Stimulated activated naive CD4-positive, alpha-beta T cell treated with Interleukin-2 at 50 U/mL for 16 hours (primary cell): ENCODE results near the gene MMADHC.

Experiments
- DNase-seq: peaks from one replicate; lab custom pipeline; 2025; lab: John Stamatoyannopoulos, UW

MMADHC gene

GRCh38 chr2:149587220-149587949 lies at the start of gene MMADHC:
TSS of gene MMADHC (minus strand) at chr2:149587775. CDS start at chr2:149587097, 678 bp downstream.
- DNase-seq, result peak; percentile 93

DNA sequence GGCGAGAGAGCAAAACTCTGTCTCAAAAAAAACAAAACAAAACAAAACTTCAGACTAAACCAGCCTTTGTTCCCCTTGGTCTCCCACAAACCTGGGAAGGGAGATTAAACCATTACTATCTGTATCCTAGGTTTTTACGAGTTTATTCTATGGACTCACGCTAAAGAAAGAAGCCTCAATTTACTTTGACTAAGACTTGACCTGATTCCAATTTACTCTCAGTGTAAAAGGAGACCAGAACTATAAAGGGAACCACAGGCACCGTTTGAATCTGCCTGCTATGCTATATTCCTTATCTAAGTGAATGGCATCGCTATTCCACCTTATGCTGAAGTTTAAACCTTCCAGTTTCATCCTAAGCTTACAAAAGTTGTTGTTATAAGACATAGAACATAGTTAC lies 46.5 kb upstream of the MMADHC start:
- no peak for DNase-seq

DNA sequence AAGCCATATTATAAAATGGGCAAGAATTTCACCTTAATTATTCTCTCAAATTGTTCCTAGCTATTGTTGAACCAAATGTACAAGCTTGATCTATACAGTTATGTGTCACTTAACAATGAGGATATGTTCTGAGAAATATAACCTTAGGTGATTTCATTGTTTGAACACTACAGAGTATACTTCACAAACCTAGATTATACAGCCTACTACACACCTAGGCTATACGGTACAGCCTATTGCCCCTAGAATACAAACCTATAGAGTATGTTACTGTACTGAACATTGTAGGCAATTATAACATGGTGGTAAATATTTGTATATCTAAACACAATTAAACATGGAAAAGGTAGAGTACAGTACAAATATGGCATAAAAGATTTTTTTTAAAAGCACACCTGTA lies 42.9 kb upstream of the MMADHC start:
- no peak for DNase-seq

GRCh38 chr2:149629026-149629425 lies 41.5 kb upstream of the MMADHC start:
- no peak for DNase-seq

- no peak for DNase-seq
Observed at GRCh38 chr2:149627111-149627801, 39.7 kb upstream of the MMADHC start.

DNA sequence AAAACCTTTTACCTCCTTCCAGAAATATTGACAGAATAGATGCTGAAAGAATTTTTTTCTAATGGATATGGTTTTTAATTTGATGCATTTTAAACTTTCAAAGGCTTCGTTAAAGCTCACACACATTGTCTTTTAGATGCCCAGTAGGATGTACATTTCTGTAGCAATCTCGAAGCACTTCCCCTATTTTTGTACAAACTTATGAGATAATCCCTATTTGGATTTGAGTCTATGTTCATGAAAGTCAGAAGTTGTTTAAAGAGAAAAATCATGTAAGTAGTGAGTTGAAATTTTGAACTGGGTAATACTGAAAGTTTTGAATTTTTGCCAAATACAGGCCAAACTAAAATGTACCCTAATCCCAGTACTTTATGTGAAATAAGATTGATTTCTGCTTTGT lies 38.1 kb upstream of the MMADHC start:
- DNase-seq, result no peak

- DNase-seq, result no peak
Observed at GRCh38 chr2:149625271-149625670, 37.7 kb upstream of the MMADHC start.

- DNase-seq, result no peak
Observed at GRCh38 chr2:149622343-149622742, 34.8 kb upstream of the MMADHC start.

- DNase-seq, result no peak
Observed at GRCh38 chr2:149617476-149617875, 29.9 kb upstream of the MMADHC start.

DNA sequence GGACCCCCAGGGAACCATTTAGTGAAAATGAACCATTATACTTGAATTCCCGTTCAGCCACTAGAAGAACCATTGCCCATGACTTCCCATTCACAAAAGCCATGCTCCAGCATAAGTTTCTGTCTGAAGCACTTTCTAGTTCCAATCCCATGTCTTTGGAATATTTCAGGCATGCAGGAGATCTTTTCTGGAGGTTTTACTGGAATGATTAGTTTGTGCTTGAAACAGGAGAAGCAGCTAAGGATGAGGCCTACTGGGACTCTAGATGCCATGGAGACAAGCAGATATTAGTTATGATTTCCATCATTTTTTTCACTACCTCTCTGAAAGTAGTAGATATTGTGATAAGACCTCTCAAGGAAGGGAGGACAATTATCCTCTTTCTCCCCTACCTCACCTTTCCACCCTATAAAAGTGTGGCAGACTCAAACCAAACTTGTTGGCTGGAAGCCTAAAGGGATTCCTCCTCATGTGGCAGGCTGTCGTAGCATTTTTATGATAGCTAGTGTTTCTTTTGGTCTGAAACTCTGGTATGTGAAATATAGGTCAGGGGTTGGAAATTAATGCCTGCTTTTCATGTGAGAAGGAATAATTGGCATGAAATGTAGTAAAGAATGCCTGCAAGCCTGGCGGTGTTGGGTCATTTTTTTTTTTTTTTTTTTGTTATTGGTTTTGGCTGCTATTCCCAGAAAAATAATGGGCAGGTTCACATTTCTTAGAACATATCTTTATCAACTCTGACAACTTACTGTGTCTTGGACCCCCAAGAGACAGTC lies 29.3 kb upstream of the MMADHC start:
- no peak for DNase-seq

- DNase-seq, result no peak
Observed at GRCh38 chr2:149613704-149614103, 26.1 kb upstream of the MMADHC start.

DNA sequence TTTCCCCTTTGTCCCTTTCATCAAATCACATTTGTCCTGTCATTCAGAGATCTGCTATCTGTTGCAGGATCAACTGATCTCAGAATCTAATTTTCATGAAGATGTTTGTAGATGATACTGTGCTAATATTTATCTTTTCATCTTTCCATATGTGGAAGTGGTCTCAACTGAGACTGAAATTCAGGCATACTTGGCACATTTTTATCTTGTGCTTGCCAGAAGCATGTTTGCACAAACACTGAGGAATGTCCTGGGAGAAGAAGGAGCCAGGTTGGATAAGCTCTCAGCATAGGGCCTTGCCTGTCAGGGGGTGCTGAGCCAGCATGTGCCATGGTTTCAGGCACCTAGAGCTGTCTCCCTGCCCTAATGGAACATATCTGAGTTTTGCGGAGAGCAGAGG lies 24.5 kb upstream of the MMADHC start:
- DNase-seq, result no peak

DNA sequence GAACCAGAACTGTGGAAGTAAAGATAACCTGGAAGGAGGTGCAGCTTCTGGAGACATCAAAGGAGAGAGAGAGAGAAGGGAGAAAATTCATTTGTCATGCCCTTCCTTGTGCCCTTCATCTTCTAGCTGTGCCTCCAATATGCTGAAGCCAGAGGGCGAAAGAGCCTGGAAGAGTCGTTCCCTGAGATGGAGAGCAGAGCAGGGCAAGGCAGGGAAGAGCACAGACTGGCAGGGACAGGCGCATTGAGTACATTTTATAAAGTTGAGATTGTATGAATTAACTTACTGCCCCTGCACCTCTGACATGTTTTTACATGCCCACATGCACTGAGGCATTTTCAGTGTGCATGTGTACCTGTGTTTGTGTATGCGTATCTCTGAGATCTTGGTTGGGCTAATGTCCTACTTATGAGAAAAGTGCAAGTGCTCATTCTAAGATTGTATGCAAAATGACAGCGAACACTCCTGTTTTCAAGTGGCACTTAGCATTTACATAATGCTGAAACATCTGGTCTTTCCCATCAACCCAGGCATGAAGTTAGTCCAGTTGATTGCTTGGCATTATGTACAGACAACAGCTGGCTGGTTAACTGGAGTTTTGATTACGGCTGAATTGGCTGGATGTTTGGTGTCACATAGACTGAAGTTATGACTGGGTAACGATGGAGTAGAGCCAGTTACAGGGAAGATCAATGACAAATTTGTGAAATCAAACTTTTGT lies 23.7 kb upstream of the MMADHC start:
- DNase-seq, result no peak

DNA sequence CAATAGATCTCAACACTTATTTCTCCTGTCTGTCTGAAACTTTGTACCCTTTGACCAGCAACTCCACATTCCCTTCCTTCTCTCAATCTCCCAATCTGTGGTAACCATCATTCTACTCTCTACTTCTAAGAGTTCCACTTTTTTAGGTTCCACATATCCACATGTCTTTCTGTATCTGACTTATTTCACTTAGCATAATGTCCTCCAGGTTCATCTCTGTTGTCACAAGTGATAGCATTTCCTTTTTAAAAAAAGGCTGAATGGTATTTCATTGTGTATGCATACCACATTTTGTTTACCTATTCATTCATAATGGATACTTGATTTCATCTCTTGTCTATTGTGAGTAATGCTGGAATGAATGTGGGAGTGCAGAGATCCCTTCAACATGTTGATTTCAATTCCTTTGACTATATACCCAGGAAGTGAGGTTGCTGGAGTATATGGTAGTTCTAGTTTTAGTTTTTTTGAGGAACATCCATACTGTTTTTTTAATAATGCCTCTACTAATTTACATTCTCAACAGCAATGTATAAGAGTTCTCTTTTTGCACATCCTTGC lies 18.8 kb upstream of the MMADHC start:
- no peak for DNase-seq

GRCh38 chr2:149603248-149603647 lies 15.7 kb upstream of the MMADHC start:
- no peak for DNase-seq

DNA sequence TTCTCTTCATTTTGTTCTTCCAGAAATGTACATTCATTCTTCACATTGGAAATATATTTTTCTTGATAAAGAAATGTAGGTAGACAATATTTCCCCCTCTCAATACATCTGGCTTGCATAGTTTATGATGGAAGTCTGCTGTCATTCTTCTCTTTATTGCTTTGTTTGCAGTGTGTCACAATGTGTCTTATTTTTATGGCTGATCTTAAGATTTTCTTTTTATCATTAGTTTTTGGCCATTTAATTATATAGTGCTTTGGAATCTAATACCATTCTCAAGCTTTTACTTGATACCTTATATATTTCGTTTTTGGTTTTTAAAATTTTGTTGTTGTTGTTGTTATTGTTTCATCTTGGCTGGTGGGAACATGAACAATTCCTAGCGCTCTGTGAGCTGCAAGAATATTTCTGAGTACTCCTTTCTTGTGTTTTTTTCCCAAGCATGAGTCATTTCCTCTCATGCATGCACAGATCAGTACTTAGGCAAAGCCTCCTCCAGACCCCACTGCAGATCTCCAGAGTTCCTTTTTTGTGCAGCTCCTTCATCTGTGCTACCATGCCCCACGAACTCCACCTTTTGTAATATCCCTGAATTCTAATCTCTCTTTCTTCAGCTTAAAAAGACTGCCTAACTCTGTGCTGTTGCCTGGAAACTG lies 13.7 kb upstream of the MMADHC start:
- no peak for DNase-seq

GRCh38 chr2:149597668-149598326 lies 10.2 kb upstream of the MMADHC start:
- peak; percentile 19 for DNase-seq

- DNase-seq, result no peak
Observed at GRCh38 chr2:149597050-149597667, 9.6 kb upstream of the MMADHC start.

- no peak for DNase-seq
Observed at GRCh38 chr2:149596471-149596870, 8.9 kb upstream of the MMADHC start.
